HFFc6 (cell line): ENCODE results near the gene SHISA6. TPM values are rescaled to one million over a fixed set of nuclear protein-coding genes. Genes with fewer than 3 reads are reported as not detected.

Experiments used
- DNase-seq: peaks from one replicate; pipeline ENCODE4 v3.0.0-alpha.2; 2018
- H3K27ac Mint-ChIP-seq: 2 replicates; pipeline ENCODE4 v1.8.0; 2020; ENCODE audit warnings: mild to moderate bottlenecking, mixed read lengths
- H3K27me3 Mint-ChIP-seq: 2 replicates; pipeline ENCODE4 v1.8.0; 2021; ENCODE audit warnings: mild to moderate bottlenecking, moderate library complexity, mixed read lengths; ENCODE audit not compliant: insufficient read depth
- H3K36me3 Mint-ChIP-seq: 2 replicates; pipeline ENCODE4 v1.8.0; 2021; ENCODE audit warnings: low read depth, mixed read lengths
- H3K4me1 Mint-ChIP-seq: 2 replicates; pipeline ENCODE4 v1.8.0; 2020; ENCODE audit warnings: low read depth, mixed read lengths
- H3K4me3 Mint-ChIP-seq: 2 replicates; pipeline ENCODE4 v1.8.0; 2020; ENCODE audit warnings: mild to moderate bottlenecking, moderate library complexity, mixed read lengths
- H3K9me3 Mint-ChIP-seq: 2 replicates; pipeline ENCODE4 v1.8.0; 2020; ENCODE audit warnings: mild to moderate bottlenecking, mixed read lengths
- total RNA-seq, 6 experiments: library from RNA; stranded (reverse); fragmentation: NEBNext Ultra II Directional; extraction: Animal tissue kit (Norgen Biotek cat#: 25700); gene quantifications; 2 replicates in 1 of 6; 3 replicates in 5 of 6; pipeline ENCODE4 v1.2.3, GENCODE V29; 2021
- TF ChIP-seq, protein P1 (sequence below): fragments of 200-600 bp; sonication (generic); IDR thresholded peaks from 2 replicates; pipeline ENCODE4 v1.5.0; 2021; ENCODE audit warnings: antibody characterized with exemption, mild to moderate bottlenecking

SHISA6 gene
- total RNA-seq, 6 experiments from 2014 or later: not detected

DNA sequence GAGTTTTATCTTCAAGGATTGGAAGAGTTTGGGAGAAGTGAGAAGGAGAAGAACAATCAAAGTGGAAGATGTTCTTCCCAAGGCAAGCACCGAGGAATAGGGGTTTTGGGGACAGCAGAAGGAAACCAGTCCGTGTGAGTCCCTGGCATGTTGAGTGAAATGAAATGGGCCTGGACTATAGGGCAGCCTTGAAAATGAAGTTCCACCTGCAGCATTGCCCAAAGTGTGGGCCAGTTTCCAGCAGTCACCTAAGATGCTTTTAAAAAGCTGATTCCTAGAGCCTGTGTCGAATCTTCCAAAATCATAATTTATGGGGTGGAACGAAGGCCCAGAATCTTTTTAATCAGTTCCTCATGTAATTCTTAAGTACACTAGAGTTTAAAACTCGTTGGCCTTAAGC lies 297.4 kb downstream of the SHISA6 start:
- TF ChIP-seq, protein P1, sequence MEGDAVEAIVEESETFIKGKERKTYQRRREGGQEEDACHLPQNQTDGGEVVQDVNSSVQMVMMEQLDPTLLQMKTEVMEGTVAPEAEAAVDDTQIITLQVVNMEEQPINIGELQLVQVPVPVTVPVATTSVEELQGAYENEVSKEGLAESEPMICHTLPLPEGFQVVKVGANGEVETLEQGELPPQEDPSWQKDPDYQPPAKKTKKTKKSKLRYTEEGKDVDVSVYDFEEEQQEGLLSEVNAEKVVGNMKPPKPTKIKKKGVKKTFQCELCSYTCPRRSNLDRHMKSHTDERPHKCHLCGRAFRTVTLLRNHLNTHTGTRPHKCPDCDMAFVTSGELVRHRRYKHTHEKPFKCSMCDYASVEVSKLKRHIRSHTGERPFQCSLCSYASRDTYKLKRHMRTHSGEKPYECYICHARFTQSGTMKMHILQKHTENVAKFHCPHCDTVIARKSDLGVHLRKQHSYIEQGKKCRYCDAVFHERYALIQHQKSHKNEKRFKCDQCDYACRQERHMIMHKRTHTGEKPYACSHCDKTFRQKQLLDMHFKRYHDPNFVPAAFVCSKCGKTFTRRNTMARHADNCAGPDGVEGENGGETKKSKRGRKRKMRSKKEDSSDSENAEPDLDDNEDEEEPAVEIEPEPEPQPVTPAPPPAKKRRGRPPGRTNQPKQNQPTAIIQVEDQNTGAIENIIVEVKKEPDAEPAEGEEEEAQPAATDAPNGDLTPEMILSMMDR: no peak
- peaks cover 16% of the 10 kb centered on the region; the same call in 1 of the 2 replicates for H3K36me3 Mint-ChIP-seq
- peaks cover 83% of the 10 kb centered on the region for H3K9me3 Mint-ChIP-seq
- no peaks in the 10 kb centered on the region; the same call in none of the 2 replicates for H3K27me3 Mint-ChIP-seq
- no peak overlapping the region for H3K4me3 Mint-ChIP-seq
- H3K4me1 Mint-ChIP-seq: no peaks in the 10 kb centered on the region
- H3K27ac Mint-ChIP-seq: no peak overlapping the region
- DNase-seq: no peak

DNA sequence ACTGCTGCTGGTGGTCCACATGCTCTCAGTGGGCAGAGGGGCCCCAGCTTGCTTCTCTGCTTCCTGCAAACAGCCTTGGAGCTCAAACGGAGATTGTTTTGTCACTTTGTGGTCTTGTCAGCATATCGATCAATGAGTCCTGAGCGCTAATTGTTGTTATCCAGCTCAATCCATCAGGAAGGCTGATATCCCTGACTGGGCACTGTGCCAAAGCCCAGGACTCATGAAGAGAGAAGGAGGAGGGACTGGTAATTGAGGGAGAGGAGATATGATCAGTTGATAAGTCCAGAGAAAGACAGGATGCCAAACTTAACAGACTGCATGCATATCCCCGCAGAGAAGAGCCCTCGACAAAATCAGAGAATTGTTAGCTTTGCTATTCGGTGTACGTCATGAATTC lies 298.6 kb downstream of the SHISA6 start:
- H3K27ac Mint-ChIP-seq: no peak overlapping the region
- H3K4me1 Mint-ChIP-seq: no peaks in the 10 kb centered on the region
- no peak overlapping the region for H3K4me3 Mint-ChIP-seq
- TF ChIP-seq, protein P1: no peak
- peaks cover 84% of the 10 kb centered on the region for H3K9me3 Mint-ChIP-seq
- no peak for DNase-seq
- H3K36me3 Mint-ChIP-seq: peaks cover 11% of the 10 kb centered on the region; the same call in 1 of the 2 replicates
- H3K27me3 Mint-ChIP-seq: no peaks in the 10 kb centered on the region; the same call in none of the 2 replicates

DNA sequence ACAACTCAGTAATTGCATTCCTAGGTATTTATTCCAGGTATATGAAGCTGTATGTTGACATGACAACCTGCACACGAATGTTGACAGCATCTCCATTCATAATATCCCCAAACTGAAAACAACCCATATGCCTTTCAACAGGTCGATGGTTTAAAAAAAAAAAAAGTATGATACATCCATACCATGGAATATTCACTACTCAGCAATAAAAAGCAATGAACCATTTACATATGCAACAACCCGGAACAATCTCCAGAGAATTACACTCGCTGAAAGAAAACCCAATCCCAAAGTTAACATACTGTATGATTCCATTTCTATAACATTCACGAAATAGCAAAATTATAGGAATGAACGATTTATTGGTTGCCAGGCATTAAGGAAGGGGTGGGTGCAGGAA lies 304.0 kb downstream of the SHISA6 start:
- Mint-ChIP-seq H3K9me3 (peaks cover 66% of the 10 kb centered on the region), H3K27me3 (no peaks in the 10 kb centered on the region)
- TF ChIP-seq, protein P1: no peak

DNA sequence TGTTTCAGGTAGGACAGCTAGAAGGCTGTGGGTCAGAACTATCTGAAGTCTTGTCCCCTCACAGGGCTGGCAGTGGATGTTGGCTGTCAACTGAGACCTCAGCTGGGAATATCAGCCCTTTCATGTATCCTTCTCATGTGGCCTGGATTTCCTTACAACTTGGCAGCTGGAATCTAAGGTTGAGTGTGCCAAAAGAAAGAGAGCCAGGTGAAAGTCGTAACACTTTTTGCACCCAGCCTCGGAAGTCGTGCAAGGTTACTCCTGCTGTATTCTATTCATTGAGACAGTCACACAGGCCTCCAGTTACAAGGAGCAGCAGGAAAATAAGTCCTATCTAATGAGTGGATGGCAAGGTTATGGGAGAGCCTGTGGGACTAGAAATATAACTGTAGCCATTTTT lies 304.7 kb downstream of the SHISA6 start:
- H3K36me3 Mint-ChIP-seq: peaks cover 4% of the 10 kb centered on the region; the same call in 1 of the 2 replicates
- no peaks in the 10 kb centered on the region for H3K4me1 Mint-ChIP-seq
- TF ChIP-seq, protein P1: no peak
- H3K27ac Mint-ChIP-seq: no peak overlapping the region
- no peak for DNase-seq
- H3K4me3 Mint-ChIP-seq: no peak overlapping the region
- H3K27me3 Mint-ChIP-seq: no peaks in the 10 kb centered on the region
- H3K9me3 Mint-ChIP-seq: peaks cover 66% of the 10 kb centered on the region

More for the DNA sequence above, 304.0 kb downstream of the SHISA6 start:
- no peak overlapping the region for H3K4me3 Mint-ChIP-seq
- DNase-seq: no peak
- no peak overlapping the region for H3K27ac Mint-ChIP-seq
- no peaks in the 10 kb centered on the region for H3K4me1 Mint-ChIP-seq
- H3K36me3 Mint-ChIP-seq: peaks cover 6% of the 10 kb centered on the region; the same call in 1 of the 2 replicates

DNA sequence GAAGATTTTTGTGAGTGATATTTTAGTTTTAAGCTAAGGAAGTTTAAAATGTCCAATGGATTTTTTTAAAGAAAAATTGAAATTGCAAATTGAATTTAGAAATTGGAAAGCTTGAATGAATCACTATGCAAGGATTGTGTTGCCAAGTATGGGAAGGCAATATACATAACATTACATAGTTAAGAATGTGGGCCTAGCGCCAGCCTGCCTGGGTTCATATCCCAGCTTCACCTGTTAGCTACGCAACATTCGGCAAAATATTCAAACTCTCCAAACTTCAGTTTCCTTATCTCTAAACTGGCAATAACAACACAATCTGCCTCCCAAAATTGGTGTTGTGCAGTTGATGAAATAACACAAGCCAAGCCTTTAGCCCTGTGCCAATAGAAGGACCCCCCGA lies 306.8 kb downstream of the SHISA6 start:
- TF ChIP-seq, protein P1: no peak
- Mint-ChIP-seq H3K27ac (no peak overlapping the region), H3K9me3 (peaks cover 63% of the 10 kb centered on the region), H3K4me1 (no peaks in the 10 kb centered on the region), H3K27me3 (no peaks in the 10 kb centered on the region), H3K36me3 (no peaks in the 10 kb centered on the region), H3K4me3 (no peak overlapping the region)
- no peak for DNase-seq

DNA sequence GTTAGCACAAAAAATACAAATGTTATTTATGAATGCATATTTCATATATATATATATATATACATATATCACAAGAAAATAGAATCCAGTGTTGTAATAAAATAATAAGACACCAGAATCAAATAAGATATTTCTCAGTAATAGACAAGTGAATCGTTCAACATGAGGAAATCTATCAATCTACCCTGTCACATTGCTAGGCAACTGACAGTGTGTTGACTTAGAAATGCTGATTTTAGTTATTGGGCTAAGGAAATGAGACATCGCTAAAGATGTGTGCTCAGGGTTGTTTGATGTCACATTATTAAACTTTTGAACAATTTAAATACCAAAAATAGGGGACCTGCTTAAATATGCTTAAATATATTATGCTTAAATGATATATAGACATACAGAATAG lies 307.4 kb downstream of the SHISA6 start:
- Mint-ChIP-seq H3K27me3 (no peaks in the 10 kb centered on the region), H3K9me3 (peaks cover 60% of the 10 kb centered on the region), H3K27ac (no peak overlapping the region), H3K4me3 (no peak overlapping the region), H3K36me3 (no peaks in the 10 kb centered on the region), H3K4me1 (no peaks in the 10 kb centered on the region)
- TF ChIP-seq, protein P1: no peak
- no peak for DNase-seq
